ENCODE results near the gene RPL32.

GRCh38 chr3:12822725-12823373 is 18.5 kb downstream of the RPL32 start:
- TF ChIP-seq CTCF (conservative IDR thresholded peaks at IDR 0.05 in 1 of 2, IDR thresholded peaks at IDR 0.05 in 1 of 2; ENCODE audit: low read depth in 1 of 2, low read length in 2 of 2) (peak; percentile 28 to 55), EZH2 (IDR thresholded peaks at IDR 0.05; ENCODE audit: low read length, missing control alignments) (no peak)

Measured in fibroblast of lung (primary cell).